Gastroesophageal sphincter (tissue), 4 donors: ENCODE data around the gene HSD11B1. TPM values are rescaled to one million over a fixed set of nuclear protein-coding genes. Genes with fewer than 3 reads are reported as not detected.

ENCODE experiments used
- ATAC-seq: fragments of 150-250 bp; one replicate; pipeline ENCODE4 v1.9.1; 2016; ENCODE audit warnings: mild to moderate bottlenecking, moderate library complexity
- H3K27ac ChIP-seq, 4 donors: fragments of 200-600 bp; sonication (generic) in 3 of 4; 1 replicate in 3 of 4; 2 replicates in 1 of 4; pipeline ENCODE4 v1.5.1; 2016 to 2019
- H3K27me3 ChIP-seq: fragments of 200-600 bp; sonication (generic); one replicate; pipeline ENCODE4 v1.5.1; 2019
- H3K36me3 ChIP-seq, 2 donors: fragments of 200-600 bp; sonication (generic); one replicate each; pipeline ENCODE4 v1.5.1; 2019; ENCODE audit warnings: control low read depth in 1 of 2
- H3K4me1 ChIP-seq, 3 donors: fragments of 200-600 bp; sonication (generic); 1 replicate in 2 of 3; 2 replicates in 1 of 3; pipeline ENCODE4 v1.5.1; 2016 to 2019; ENCODE audit warnings: control low read depth in 2 of 3
- H3K4me3 ChIP-seq, 2 donors: fragments of 200-600 bp; sonication (generic); one replicate each; pipeline ENCODE4 v1.5.1; 2019; ENCODE audit warnings: mild to moderate bottlenecking in 1 of 2, moderate library complexity in 1 of 2
- H3K9me3 ChIP-seq, 3 donors: fragments of 200-600 bp; sonication (generic); one replicate each; pipeline ENCODE4 v1.5.1; 2017 to 2019; ENCODE audit warnings: control low read depth in 2 of 3
- EP300 ChIP-seq: sonication (generic); formaldehyde crosslinking; IDR thresholded peaks from one replicate; pipeline ENCODE4 v1.6.1; 2017; ENCODE audit warnings: antibody characterized with exemption, mild to moderate bottlenecking
- POLR2A ChIP-seq, 2 donors: fragments of 450-650 bp; IDR thresholded peaks; one replicate each; pipeline ENCODE4 v1.6.1; 2017; ENCODE audit warnings: antibody characterized with exemption in 2 of 2, mild to moderate bottlenecking in 2 of 2, moderate library complexity in 1 of 2
- POLR2AphosphoS5 ChIP-seq: sonication (generic); formaldehyde crosslinking; IDR thresholded peaks from one replicate; pipeline ENCODE4 v1.6.1; 2017; ENCODE audit warnings: antibody characterized with exemption
- WGBS, 2 donors: methylation state at CpG; one replicate each; pipeline ENCODE4 v1.1.5; 2018; ENCODE audit warnings: low coverage in 1 of 2; 5-methylcytosine and 5-hydroxymethylcytosine counted together
- total RNA-seq, 4 donors: library from RNA; depleted of rRNA; stranded (reverse); fragments of >200 nt; gene quantifications; one replicate each; pipeline ENCODE4 v1.1.0, GENCODE V29; 2016
- TF ChIP-seq, protein P1 (sequence below), 4 experiments: fragments of 200-600 bp in 2 of 4; fragments of 450-650 bp in 2 of 4; sonication (generic) in 1 of 4; IDR thresholded peaks; one replicate each; pipeline ENCODE4 v1.5.1; 2017 to 2019; ENCODE audit warnings: antibody characterized with exemption in 4 of 4, mild to moderate bottlenecking in 2 of 4, moderate library complexity in 2 of 4

The HSD11B1 gene
- total RNA-seq, 4 donors from 2014 or later: 5.0 to 17.8 (median 8.9) TPM

DNA sequence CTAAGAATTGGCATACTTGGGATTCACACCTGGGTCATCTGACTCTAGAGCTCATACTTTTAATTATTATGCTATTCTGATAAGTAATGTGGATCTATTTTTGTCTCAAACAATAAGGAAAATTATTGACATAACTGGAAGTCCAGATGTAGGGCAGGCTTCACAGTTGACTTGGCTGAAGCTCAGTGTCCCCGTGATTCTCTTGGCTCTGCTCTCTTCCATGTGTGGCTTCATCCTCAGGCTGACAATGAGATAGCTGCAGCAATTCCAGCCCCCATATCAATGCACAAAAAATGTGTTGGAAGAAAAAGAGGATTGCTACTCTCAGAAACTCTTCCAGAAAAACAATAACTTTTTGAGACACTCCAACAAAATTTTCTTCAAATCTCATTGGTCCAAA is 23.8 kb downstream of the HSD11B1 start:
- H3K9me3 ChIP-seq: no peaks in the 10 kb centered on the region
- H3K27me3 ChIP-seq: no peaks in the 10 kb centered on the region
- H3K4me3 ChIP-seq: no peak overlapping the region
- no peaks in the 10 kb centered on the region for H3K36me3 ChIP-seq
- 46 to 63% methylated on average over 1 of the region's 1 CpG for whole genome bisulfite sequencing, 2 donors
- no peak for TF ChIP-seq EP300
- TF ChIP-seq POLR2A (IDR thresholded peaks at IDR 0.05): no peak
- TF ChIP-seq, protein P1, sequence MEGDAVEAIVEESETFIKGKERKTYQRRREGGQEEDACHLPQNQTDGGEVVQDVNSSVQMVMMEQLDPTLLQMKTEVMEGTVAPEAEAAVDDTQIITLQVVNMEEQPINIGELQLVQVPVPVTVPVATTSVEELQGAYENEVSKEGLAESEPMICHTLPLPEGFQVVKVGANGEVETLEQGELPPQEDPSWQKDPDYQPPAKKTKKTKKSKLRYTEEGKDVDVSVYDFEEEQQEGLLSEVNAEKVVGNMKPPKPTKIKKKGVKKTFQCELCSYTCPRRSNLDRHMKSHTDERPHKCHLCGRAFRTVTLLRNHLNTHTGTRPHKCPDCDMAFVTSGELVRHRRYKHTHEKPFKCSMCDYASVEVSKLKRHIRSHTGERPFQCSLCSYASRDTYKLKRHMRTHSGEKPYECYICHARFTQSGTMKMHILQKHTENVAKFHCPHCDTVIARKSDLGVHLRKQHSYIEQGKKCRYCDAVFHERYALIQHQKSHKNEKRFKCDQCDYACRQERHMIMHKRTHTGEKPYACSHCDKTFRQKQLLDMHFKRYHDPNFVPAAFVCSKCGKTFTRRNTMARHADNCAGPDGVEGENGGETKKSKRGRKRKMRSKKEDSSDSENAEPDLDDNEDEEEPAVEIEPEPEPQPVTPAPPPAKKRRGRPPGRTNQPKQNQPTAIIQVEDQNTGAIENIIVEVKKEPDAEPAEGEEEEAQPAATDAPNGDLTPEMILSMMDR (IDR thresholded peaks at IDR 0.05): no peak
- TF ChIP-seq POLR2AphosphoS5: no peak
- ATAC-seq: no peak
- H3K4me1 ChIP-seq: no peaks in the 10 kb centered on the region
- no peak overlapping the region for H3K27ac ChIP-seq

DNA sequence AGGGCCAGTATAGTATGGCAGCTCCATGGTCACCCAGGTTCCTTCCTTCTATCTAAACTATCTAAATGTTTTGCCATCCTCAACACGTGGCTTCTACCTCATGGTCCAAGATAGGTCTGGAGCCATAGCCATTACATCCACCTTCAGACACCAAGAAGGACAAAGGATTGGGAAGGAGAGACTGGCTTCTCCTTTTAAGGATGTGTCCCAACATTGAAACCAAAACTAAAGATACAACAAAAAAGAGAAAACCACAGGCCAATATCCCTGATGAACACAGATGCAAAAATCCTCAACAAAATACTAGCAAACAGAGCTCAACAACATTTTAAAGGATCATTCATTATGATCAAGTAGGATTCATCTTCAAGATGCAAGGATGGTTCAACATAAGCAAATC is 24.8 kb downstream of the HSD11B1 start:
- ATAC-seq: no peak
- Histone ChIP-seq H3K27ac (no peak overlapping the region), H3K4me3 (no peak overlapping the region), H3K9me3 (no peaks in the 10 kb centered on the region), H3K4me1 (peaks cover 0 to 6% (median 0%) of the 10 kb centered on the region in 3 donors), H3K27me3 (no peaks in the 10 kb centered on the region), H3K36me3 (no peaks in the 10 kb centered on the region)
- 56 to 71% methylated on average over 1 of the region's 1 CpG for WGBS, 2 donors
- TF ChIP-seq POLR2A (IDR thresholded peaks at IDR 0.05): no peak
- TF ChIP-seq, protein P1 (IDR thresholded peaks at IDR 0.05): no peak
- TF ChIP-seq POLR2AphosphoS5: no peak
- TF ChIP-seq EP300: no peak

DNA sequence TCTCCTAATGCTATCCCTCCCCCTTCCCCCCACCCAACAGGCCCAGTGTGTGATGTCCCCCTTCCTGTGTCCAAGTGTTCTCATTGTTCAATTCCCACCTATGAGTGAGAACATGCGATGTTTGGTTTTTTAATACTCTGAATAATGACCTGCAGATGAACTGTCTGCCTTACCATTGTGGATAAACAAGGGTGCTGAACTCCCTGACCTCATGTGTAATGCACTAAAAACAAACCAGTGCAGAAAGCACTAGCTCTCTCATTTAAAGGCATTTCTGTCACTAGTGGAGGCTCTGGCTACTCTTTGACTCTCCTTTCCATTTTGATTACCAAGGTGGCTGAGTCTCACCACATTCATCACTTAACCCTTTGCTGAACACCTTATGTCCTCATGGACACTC is 28.1 kb downstream of the HSD11B1 start:
- no peak for ATAC-seq
- no peak for TF ChIP-seq POLR2AphosphoS5
- TF ChIP-seq, protein P1 (IDR thresholded peaks at IDR 0.05): no peak
- no peak for TF ChIP-seq POLR2A (IDR thresholded peaks at IDR 0.05)
- TF ChIP-seq EP300: no peak
- Histone ChIP-seq H3K27me3 (no peaks in the 10 kb centered on the region), H3K4me3 (no peak overlapping the region), H3K36me3 (no peaks in the 10 kb centered on the region), H3K27ac (no peak overlapping the region), H3K9me3 (no peaks in the 10 kb centered on the region), H3K4me1 (peaks cover 0 to 6% (median 0%) of the 10 kb centered on the region in 3 donors)
- no CpG with 5 or more reads among the region's 1 CpG for WGBS, 2 donors

DNA sequence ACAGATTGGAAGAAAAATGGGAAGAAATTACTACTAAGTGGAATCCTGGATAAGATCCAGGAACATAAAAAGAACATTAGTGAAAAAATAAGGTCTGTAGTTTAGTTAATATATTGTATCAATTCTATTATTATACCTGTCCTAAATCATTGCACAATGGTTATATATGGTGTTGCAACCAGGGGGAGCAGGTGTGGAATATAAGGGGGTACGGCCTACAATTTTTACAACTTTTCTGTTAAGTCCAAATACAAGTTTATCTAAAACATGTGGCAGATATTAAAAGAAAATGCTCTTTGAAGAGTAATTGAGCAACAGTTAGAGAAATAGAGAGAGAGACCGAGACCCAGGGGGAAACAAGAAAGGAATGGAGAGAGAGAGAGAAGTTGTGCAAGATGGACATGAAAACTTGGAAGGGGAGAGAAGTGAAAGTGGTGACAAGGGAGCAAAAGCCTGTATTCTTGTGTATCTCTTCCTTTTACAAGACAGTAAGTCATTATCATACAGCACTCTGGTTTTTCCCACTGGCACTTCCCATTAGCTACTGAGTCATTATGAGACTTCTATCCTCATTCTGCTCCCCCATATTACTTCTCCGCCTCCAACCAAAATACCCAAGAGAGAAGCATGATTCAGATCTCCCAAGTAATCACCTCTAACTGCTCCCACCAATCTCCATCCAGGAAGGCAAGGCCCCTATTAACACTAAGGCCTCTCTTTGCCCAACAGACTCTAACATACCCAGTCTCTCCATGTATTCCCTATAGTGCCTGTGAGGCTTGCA is 29.0 kb downstream of the HSD11B1 start:
- no peak overlapping the region for H3K4me3 ChIP-seq
- H3K27me3 ChIP-seq: no peaks in the 10 kb centered on the region
- H3K36me3 ChIP-seq: no peaks in the 10 kb centered on the region
- TF ChIP-seq POLR2AphosphoS5 (peak; percentile 46), EP300 (no peak), POLR2A (IDR thresholded peaks at IDR 0.05) (no peak)
- no peak overlapping the region for H3K27ac ChIP-seq
- 50 to 79% methylated on average over 2 to 3 of the region's 3 CpGs for WGBS, 2 donors
- H3K9me3 ChIP-seq: no peaks in the 10 kb centered on the region
- ATAC-seq: peak; percentile 77
- peaks cover 0 to 6% (median 0%) of the 10 kb centered on the region in 3 donors for H3K4me1 ChIP-seq

DNA sequence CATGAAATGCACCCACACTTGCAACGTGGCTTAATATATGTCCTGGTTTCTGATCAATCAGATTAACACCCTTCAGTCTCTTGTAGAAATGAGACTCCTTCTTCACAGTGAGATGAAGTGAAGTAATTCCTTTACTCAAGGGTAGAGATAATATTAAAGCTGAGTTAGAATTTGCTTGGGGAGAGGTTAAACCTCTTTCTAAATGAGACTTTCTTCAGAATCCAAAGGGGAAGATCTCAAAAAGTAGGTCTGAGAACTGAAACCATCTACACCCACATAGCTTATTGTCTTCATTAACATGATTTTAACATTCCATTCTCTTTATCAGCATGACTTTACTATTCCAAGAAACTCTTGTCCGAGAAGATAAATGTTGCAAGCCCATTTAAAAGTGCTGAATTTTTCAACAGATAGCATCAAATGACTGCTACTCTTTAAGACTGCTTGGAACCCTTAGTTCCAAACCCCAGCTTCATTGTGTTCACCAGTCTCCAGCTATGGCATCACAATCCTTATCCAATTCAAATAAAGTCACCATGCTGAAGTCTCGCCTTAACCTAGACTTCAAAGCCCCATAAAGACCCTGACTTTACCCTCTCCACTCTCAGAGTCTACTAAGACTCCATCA is 32.0 kb downstream of the HSD11B1 start:
- 69 to 81% methylated on average over 3 of the region's 3 CpGs for WGBS, 2 donors
- no peak for ATAC-seq
- Histone ChIP-seq H3K27ac (no peak overlapping the region), H3K27me3 (no peaks in the 10 kb centered on the region), H3K36me3 (no peaks in the 10 kb centered on the region), H3K4me3 (no peak overlapping the region), H3K9me3 (no peaks in the 10 kb centered on the region), H3K4me1 (peaks cover 0 to 8% (median 0%) of the 10 kb centered on the region in 3 donors)
- TF ChIP-seq POLR2AphosphoS5: no peak
- no peak for TF ChIP-seq POLR2A (IDR thresholded peaks at IDR 0.05)
- no peak for TF ChIP-seq EP300
- TF ChIP-seq, protein P1 (IDR thresholded peaks at IDR 0.05): no peak
